DMS153 treated with DMSO at 0.1 percent for 48 hours (cell line): ENCODE data around the gene SNX4.
"Not testable (repeated sequence)": the region's sequence is repeated elsewhere in the genome, so short reads cannot be mapped to it uniquely, and the experiment has no call there.

Experiments
- DNase-seq: peaks from one replicate; lab custom pipeline; 2025; ENCODE audit not compliant: unreplicated experiment; lab: John Stamatoyannopoulos, UW

SNX4 gene

GRCh38 chr3:125405515-125405914 is 114.5 kb downstream of the SNX4 start:
- not testable (repeated sequence) for DNase-seq

GRCh38 chr3:125403789-125404188 is 116.2 kb downstream of the SNX4 start:
- no peak for DNase-seq

GRCh38 chr3:125402639-125403038 is 117.4 kb downstream of the SNX4 start:
- DNase-seq: no peak

- no peak for DNase-seq
Observed at GRCh38 chr3:125401402-125401801, 118.6 kb downstream of the SNX4 start.

- DNase-seq: no peak
Observed at GRCh38 chr3:125398952-125399351, 121.0 kb downstream of the SNX4 start.
